CD14-positive monocyte (primary cell): ENCODE results near the gene KCTD13. TPM values are rescaled to one million over a fixed set of nuclear protein-coding genes. Genes with fewer than 3 reads are reported as not detected.
"Not testable (repeated sequence)": the region's sequence is repeated elsewhere in the genome, so short reads cannot be mapped to it uniquely, and the experiment has no call there.

Experiments used
- DNase-seq, 3 donors: peaks; one replicate each; pipeline ENCODE4 v3.0.0-alpha.2; 2011 to 2022
- H2AFZ ChIP-seq: 2 replicates; pipeline ENCODE4 v1.6.0; 2012; ENCODE audit warnings: mild to moderate bottlenecking, low read depth, low read length, inconsistent platforms; ENCODE audit not compliant: insufficient read depth, poor library complexity, severe bottlenecking
- H3K27ac ChIP-seq, 2 donors: 1 replicate in 1 of 2; 2 replicates in 1 of 2; pipeline ENCODE4 v1.5.1; 2012 to 2013; ENCODE audit warnings: low read length in 2 of 2, control low read depth in 1 of 2, inconsistent platforms in 1 of 2, low read depth in 1 of 2, mild to moderate bottlenecking in 1 of 2
- H3K27me3 ChIP-seq, 2 donors: one replicate each; pipeline versions ENCODE4 v1.6.0 to v1.6.1; 2011 to 2013; ENCODE audit warnings: low read length in 2 of 2; ENCODE audit not compliant: control insufficient read depth in 2 of 2, insufficient read depth in 2 of 2
- H3K36me3 ChIP-seq, 2 donors: replicated peaks in 1 of 2; 1 replicate in 1 of 2; 2 replicates in 1 of 2; pipeline versions ENCODE4 v1.5.1 to v1.6.1; 2012 to 2013; ENCODE audit warnings: low read length in 2 of 2, control low read depth in 1 of 2, inconsistent platforms in 1 of 2, mild to moderate bottlenecking in 1 of 2; ENCODE audit not compliant: insufficient read depth in 2 of 2, control insufficient read depth in 1 of 2
- H3K4me1 ChIP-seq, 2 donors: 1 replicate in 1 of 2; 2 replicates in 1 of 2; pipeline versions ENCODE4 v1.5.1 to v1.6.1; 2012 to 2013; ENCODE audit warnings: low read length in 2 of 2, control low read depth in 1 of 2, inconsistent platforms in 1 of 2, mild to moderate bottlenecking in 1 of 2, moderate library complexity in 1 of 2; ENCODE audit not compliant: insufficient read depth in 2 of 2, control insufficient read depth in 1 of 2
- H3K4me2 ChIP-seq: replicated peaks from 2 replicates; pipeline ENCODE3; 2012; ENCODE audit warnings: low read length, moderate library complexity, mild to moderate bottlenecking; ENCODE audit not compliant: poor library complexity, severe bottlenecking; ENCODE audit errors: extremely low read depth
- H3K4me3 ChIP-seq, 3 experiments: fragments of 200-600 bp in 1 of 3; sonication (generic) in 1 of 3; replicated peaks in 1 of 3; 1 replicate in 2 of 3; 2 replicates in 1 of 3; pipeline ENCODE4 v1.5.1; 2011 to 2013; ENCODE audit warnings: low read length in 3 of 3, mild to moderate bottlenecking in 3 of 3, control low read depth in 2 of 3, low read depth in 2 of 3, inconsistent platforms in 1 of 3, moderate library complexity in 1 of 3
- H3K79me2 ChIP-seq: 2 replicates; pipeline ENCODE4 v1.6.0; 2012; ENCODE audit warnings: mild to moderate bottlenecking, control low read depth, inconsistent platforms, low read length, moderate library complexity; ENCODE audit not compliant: insufficient read depth
- H3K9ac ChIP-seq: 2 replicates; pipeline ENCODE4 v1.6.0; 2017; ENCODE audit warnings: low read length, mild to moderate bottlenecking; ENCODE audit not compliant: insufficient read depth, poor library complexity, severe bottlenecking
- H3K9me3 ChIP-seq, 2 donors: replicated peaks in 1 of 2; 1 replicate in 1 of 2; 2 replicates in 1 of 2; pipeline versions ENCODE4 v1.5.1 to v1.6.1; 2012 to 2013; ENCODE audit warnings: low read length in 2 of 2, control low read depth in 1 of 2; ENCODE audit not compliant: control insufficient read depth in 1 of 2, insufficient read depth in 1 of 2
- H4K20me1 ChIP-seq: 2 replicates; pipeline ENCODE4 v1.6.0; 2012; ENCODE audit warnings: mild to moderate bottlenecking, low read length, control low read depth, moderate library complexity; ENCODE audit not compliant: insufficient read depth
- H3K27ac Mint-ChIP-seq, 7 donors: one replicate each; pipeline ENCODE4 v1.8.0; 2020; ENCODE audit warnings: mild to moderate bottlenecking in 7 of 7, mixed read lengths in 7 of 7, moderate library complexity in 6 of 7, inconsistent platforms in 2 of 7
- H3K27me3 Mint-ChIP-seq, 3 donors: one replicate each; pipeline ENCODE4 v1.8.0; 2021 to 2022; ENCODE audit warnings: low read depth in 3 of 3, mild to moderate bottlenecking in 3 of 3, mixed read lengths in 3 of 3, moderate library complexity in 3 of 3, inconsistent platforms in 1 of 3
- H3K36me3 Mint-ChIP-seq, 2 donors: one replicate each; pipeline ENCODE4 v1.8.0; 2020; ENCODE audit warnings: mixed read lengths in 2 of 2, inconsistent platforms in 1 of 2, mild to moderate bottlenecking in 1 of 2
- H3K4me1 Mint-ChIP-seq: one replicate; pipeline ENCODE4 v1.8.0; 2020; ENCODE audit warnings: mild to moderate bottlenecking, mixed read lengths
- H3K4me3 Mint-ChIP-seq, 2 donors: one replicate each; pipeline ENCODE4 v1.8.0; 2020; ENCODE audit warnings: mild to moderate bottlenecking in 2 of 2, mixed read lengths in 2 of 2, moderate library complexity in 1 of 2
- H3K9me3 Mint-ChIP-seq, 7 donors: one replicate each; pipeline ENCODE4 v1.8.0; 2020 to 2022; ENCODE audit warnings: mixed read lengths in 7 of 7, mild to moderate bottlenecking in 6 of 7, moderate library complexity in 6 of 7, inconsistent platforms in 2 of 7
- WGBS: methylation state at CpG from one replicate; pipeline ENCODE4 v1.1.5; 2013; ENCODE audit warnings: missing lambda C conversion rate; ENCODE audit not compliant: insufficient coverage; 5-methylcytosine and 5-hydroxymethylcytosine counted together
- intact Hi-C, 2 donors: fragments of 100-400 bp; cut with micrococcal nuclease; formaldehyde crosslinking; loops; one replicate each; pipeline versions ENCODE4 v1.15.0 to v1.15.1; 2023
- polyA plus RNA-seq, 3 donors: library from polyadenylated mRNA; depleted of rRNA in 1 of 3; unstranded in 2 of 3; stranded (reverse) in 1 of 3; fragments of 300-500 nt in 2 of 3; fragments of >200 nt in 1 of 3; fragmentation: Illumina TruSeq in 2 of 3; gene quantifications; 1 replicate in 2 of 3; 2 replicates in 1 of 3; pipeline ENCODE4 v1.2.3, GENCODE V29; 2012 to 2021
- TF ChIP-seq, protein P1 (sequence below): fragments of 200-600 bp; IDR thresholded peaks from one replicate; pipeline ENCODE4 v1.8.0; 2022; ENCODE audit warnings: antibody characterized with exemption, mild to moderate bottlenecking

The KCTD13 gene
- polyA plus RNA-seq, 3 donors = 4.0 to 36.6 (median 4.7) TPM

DNA sequence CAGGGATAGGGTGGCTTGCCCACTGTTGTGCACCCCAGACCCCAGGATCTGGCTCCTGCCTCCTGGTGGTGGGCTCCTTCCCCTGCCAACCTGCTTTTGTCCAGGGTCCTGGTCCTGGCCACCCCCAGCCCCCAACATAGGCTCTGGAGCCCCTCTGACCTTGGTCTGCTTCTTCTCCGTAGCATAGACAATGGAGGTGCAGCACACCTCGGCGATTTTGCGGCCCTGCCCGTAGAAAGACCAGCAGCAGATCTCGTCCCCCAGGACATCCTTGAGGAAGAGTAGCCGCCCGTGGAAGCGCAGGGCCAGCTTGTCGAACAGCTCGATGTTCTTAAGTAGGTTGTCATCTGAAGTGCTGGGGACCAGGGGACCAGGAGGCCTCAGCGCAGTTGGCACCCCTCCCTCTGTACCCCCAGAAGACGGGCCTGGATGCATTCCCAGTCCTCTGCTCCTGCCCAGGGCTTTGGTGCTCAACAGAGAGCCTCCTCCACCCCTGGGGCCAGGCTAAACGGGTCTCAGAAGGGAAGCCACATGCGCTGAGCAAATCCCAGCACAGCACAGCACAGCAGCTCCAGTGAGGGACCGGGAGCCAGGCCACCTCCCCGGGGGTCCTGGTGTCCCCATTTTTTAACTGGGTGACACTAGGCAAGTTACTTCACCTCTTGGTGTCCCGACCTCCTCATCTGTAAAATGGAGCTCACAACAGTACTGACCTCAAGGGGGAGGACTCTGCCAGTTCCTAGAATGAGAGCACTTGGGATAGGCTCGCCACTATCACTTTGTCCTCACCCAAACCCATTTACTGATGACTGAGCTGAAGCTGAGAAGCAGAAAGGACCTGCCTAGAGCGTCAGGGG, 15.0 kb downstream of the KCTD13 start:
- peaks cover 35 to 46% of the 10 kb centered on the region in 2 donors for H3K36me3 Mint-ChIP-seq
- Histone ChIP-seq H3K79me2 (no peaks in the 10 kb centered on the region), H3K4me2 (no peak overlapping the region), H3K9ac (no peak overlapping the region), H3K27ac (no peak overlapping the region), H3K4me3 (no peak overlapping the region), H3K36me3 (peaks cover 9 to 29% of the 10 kb centered on the region in 2 donors), H3K4me1 (peaks cover 14 to 16% of the 10 kb centered on the region in 2 donors), H3K27me3 (no peaks in the 10 kb centered on the region), H2AFZ (no peak overlapping the region), H4K20me1 (no peaks in the 10 kb centered on the region), H3K9me3 (no peaks in the 10 kb centered on the region)
- peak overlapping the region in 3 of 7 donors; percentile 13 to 71 (median 37) for H3K27ac Mint-ChIP-seq
- intact Hi-C loops = no loop called here
- H3K4me1 Mint-ChIP-seq = peaks cover 16% of the 10 kb centered on the region
- DNase-seq = no peak
- TF ChIP-seq, protein P1, sequence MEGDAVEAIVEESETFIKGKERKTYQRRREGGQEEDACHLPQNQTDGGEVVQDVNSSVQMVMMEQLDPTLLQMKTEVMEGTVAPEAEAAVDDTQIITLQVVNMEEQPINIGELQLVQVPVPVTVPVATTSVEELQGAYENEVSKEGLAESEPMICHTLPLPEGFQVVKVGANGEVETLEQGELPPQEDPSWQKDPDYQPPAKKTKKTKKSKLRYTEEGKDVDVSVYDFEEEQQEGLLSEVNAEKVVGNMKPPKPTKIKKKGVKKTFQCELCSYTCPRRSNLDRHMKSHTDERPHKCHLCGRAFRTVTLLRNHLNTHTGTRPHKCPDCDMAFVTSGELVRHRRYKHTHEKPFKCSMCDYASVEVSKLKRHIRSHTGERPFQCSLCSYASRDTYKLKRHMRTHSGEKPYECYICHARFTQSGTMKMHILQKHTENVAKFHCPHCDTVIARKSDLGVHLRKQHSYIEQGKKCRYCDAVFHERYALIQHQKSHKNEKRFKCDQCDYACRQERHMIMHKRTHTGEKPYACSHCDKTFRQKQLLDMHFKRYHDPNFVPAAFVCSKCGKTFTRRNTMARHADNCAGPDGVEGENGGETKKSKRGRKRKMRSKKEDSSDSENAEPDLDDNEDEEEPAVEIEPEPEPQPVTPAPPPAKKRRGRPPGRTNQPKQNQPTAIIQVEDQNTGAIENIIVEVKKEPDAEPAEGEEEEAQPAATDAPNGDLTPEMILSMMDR = no peak
- peaks cover 0 to 2% (median 0%) of the 10 kb centered on the region in 7 donors for H3K9me3 Mint-ChIP-seq
- H3K27me3 Mint-ChIP-seq = no peaks in the 10 kb centered on the region
- H3K4me3 Mint-ChIP-seq = no peak overlapping the region
- 93% methylated on average over 18 of the region's 20 CpGs for WGBS

DNA sequence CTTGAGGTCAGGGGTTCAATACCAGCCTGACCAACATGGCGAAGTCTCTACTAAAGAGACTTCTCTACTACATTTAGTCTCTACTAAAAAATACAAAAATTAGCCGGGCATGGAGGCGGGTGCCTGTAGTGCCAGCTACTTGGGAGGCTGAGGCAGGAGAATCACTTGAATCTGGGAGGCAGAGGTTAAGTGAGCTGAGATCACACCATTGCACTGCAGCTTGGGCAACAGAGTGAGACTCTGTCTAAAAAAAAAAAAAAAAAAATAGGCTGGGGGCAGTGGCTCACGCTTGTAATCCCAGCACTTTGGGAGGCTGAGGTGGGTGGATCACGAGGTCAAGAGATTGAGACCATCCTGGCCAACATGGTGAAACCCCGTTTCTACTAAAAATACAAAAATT, 16.2 kb downstream of the KCTD13 start:
- H3K27me3 Mint-ChIP-seq, H4K20me1 ChIP-seq, H3K4me3 ChIP-seq, DNase-seq, H3K27ac ChIP-seq, H3K79me2 ChIP-seq, H3K27me3 ChIP-seq, intact Hi-C loops, H3K9me3 Mint-ChIP-seq, H3K4me3 Mint-ChIP-seq, H2AFZ ChIP-seq, H3K4me2 ChIP-seq, H3K9ac ChIP-seq, H3K9me3 ChIP-seq: not testable (repeated sequence)
- 80% methylated on average over 1 of the region's 6 CpGs for WGBS
- peak overlapping the region in 1 of 7 donors; percentile 71 for H3K27ac Mint-ChIP-seq
- Histone ChIP-seq H3K36me3 (peaks cover 6 to 17% of the 10 kb centered on the region in 2 donors), H3K4me1 (peaks cover 14 to 16% of the 10 kb centered on the region in 2 donors)
- peaks cover 25 to 34% of the 10 kb centered on the region in 2 donors for H3K36me3 Mint-ChIP-seq
- peaks cover 16% of the 10 kb centered on the region for H3K4me1 Mint-ChIP-seq
